Measurements from ENCODE around the gene GRB10. TPM values are rescaled to one million over a fixed set of nuclear protein-coding genes. Genes with fewer than 3 reads are reported as not detected.

GRB10 gene
- total RNA-seq, 4 donors from 2014 or later, result 40.4 to 88.6 (median 61.1) TPM

DNA sequence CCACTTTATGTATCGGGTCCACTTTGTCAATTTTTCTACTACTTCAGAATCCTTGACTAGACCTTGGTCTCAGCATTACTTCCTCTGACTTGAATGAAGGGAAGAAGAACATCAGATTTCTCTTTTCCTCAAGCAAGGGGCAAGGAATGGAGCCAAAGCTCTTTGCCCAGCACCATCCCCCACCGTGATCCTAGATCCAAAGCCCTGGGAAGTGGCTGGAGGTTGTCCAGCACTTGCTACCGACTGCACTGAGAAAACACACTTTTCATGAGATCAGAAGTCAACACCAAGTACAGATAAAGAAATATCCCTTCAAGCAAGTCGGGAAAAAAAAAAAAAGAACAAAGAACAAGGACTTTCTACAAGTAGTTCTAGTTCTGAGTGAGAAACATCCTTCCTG lies 115.4 kb downstream of the GRB10 start:
- peak overlapping the region; percentile 85 to 97 (median 92) for H3K27ac ChIP-seq
- no peaks in the 10 kb centered on the region for H3K9me3 ChIP-seq
- DNase-seq (no peak), ATAC-seq (peak; percentile 2 to 13)
- H3K4me1 ChIP-seq, result peaks cover 74 to 77% of the 10 kb centered on the region in 2 donors
- no peaks in the 10 kb centered on the region for H3K27me3 ChIP-seq
- intact Hi-C loops (cut with DNase I; ENCODE audit: low total_unique reads), result loop anchor here (1.0 kb wide), 1 partner anchor 11 kb away; no protein-coding TSS in a partner anchor
- peak overlapping the region in 1 of 4 donors; percentile 6 for H3K4me3 ChIP-seq
- in situ Hi-C loops (cut with MboI; ENCODE audit: low sequenced_read_pairs in 4 of 4), result loop anchor here in 1 of 4 donors (5.0 kb wide), 1 partner anchor 165 kb away; no protein-coding TSS in a partner anchor
- H3K36me3 ChIP-seq, result no peaks in the 10 kb centered on the region
- TF ChIP-seq POLR2A (IDR thresholded peaks at IDR 0.05), result no peak
- TF ChIP-seq, protein P1, sequence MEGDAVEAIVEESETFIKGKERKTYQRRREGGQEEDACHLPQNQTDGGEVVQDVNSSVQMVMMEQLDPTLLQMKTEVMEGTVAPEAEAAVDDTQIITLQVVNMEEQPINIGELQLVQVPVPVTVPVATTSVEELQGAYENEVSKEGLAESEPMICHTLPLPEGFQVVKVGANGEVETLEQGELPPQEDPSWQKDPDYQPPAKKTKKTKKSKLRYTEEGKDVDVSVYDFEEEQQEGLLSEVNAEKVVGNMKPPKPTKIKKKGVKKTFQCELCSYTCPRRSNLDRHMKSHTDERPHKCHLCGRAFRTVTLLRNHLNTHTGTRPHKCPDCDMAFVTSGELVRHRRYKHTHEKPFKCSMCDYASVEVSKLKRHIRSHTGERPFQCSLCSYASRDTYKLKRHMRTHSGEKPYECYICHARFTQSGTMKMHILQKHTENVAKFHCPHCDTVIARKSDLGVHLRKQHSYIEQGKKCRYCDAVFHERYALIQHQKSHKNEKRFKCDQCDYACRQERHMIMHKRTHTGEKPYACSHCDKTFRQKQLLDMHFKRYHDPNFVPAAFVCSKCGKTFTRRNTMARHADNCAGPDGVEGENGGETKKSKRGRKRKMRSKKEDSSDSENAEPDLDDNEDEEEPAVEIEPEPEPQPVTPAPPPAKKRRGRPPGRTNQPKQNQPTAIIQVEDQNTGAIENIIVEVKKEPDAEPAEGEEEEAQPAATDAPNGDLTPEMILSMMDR (IDR thresholded peaks at IDR 0.05 in 4 of 5, conservative IDR thresholded peaks at IDR 0.05 in 1 of 5), result no peak

DNA sequence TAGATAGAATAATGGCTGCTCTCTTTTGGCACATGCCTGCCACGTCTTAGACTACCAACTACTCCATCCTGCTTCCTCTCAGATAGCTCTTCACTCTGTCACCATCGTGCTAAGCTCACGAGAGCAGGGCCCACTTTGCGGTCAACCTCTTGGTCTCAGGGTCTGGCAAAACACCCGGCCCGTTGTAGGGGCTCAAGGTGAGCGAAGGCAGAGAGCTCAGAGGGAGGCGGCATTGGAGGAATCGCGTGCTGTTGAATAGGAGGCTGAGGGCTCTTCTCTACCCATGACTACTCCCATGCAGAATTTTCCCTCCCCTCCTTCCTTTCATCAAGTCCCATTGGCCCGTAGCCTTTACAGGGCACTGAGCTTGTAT lies 116.6 kb downstream of the GRB10 start:
- peaks cover 80 to 89% of the 10 kb centered on the region in 2 donors for H3K4me1 ChIP-seq
- intact Hi-C loops (cut with DNase I; ENCODE audit: low total_unique reads), result no loop called here
- no peak for TF ChIP-seq POLR2A (IDR thresholded peaks at IDR 0.05)
- TF ChIP-seq, protein P1 (IDR thresholded peaks at IDR 0.05 in 4 of 5, conservative IDR thresholded peaks at IDR 0.05 in 1 of 5), result no peak

GRCh38 chr7:50665403-50666123 lies 117.1 kb downstream of the GRB10 start:
- DNase-seq, result peak in 1 of 2 donors; percentile 62
- in situ Hi-C loops (cut with MboI; ENCODE audit: low sequenced_read_pairs in 4 of 4) (loop anchor here in 1 of 4 donors (5.0 kb wide), 1 partner anchor 163 kb away; no protein-coding TSS in a partner anchor), intact Hi-C loops (cut with DNase I; ENCODE audit: low total_unique reads) (no loop called here)

More for the DNA sequence above, 116.6 kb downstream of the GRB10 start:
- Histone ChIP-seq H3K27me3 (no peaks in the 10 kb centered on the region), H3K9me3 (no peaks in the 10 kb centered on the region), H3K36me3 (no peaks in the 10 kb centered on the region), H3K27ac (peak overlapping the region; percentile 85 to 97 (median 92)), H3K4me3 (no peak overlapping the region)
- in situ Hi-C loops (cut with MboI; ENCODE audit: low sequenced_read_pairs in 4 of 4), result loop anchor here in 1 of 4 donors (5.0 kb wide), 1 partner anchor 164 kb away; no protein-coding TSS in a partner anchor
- DNase-seq, result no peak
- no peak for ATAC-seq

DNA sequence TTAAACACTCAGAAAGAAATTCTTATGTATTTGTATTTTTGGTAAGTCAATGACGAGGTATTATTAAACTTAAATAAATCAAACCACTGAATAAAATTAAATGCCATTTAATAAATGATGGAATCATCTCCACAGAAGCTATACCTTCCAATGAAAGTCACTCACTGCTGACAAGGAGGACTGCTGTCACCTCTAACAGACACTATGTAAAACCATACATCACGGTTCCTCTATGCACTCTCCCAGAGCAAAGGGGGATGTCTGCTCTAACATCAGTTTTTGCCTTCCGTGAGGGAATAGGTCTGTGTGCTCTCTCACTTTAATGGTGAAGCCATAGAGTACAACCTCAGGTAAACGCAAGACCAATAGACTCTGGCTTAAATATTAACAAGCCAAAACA lies 117.8 kb downstream of the GRB10 start:
- Histone ChIP-seq H3K36me3 (no peaks in the 10 kb centered on the region), H3K27me3 (no peaks in the 10 kb centered on the region), H3K9me3 (no peaks in the 10 kb centered on the region), H3K27ac (peak overlapping the region; percentile 85 to 97 (median 92)), H3K4me3 (peak overlapping the region in 1 of 4 donors; percentile 30), H3K4me1 (peaks cover 80 to 93% of the 10 kb centered on the region in 2 donors)
- TF ChIP-seq, protein P1 (IDR thresholded peaks at IDR 0.05 in 4 of 5, conservative IDR thresholded peaks at IDR 0.05 in 1 of 5), result no peak
- no peak for TF ChIP-seq POLR2A (IDR thresholded peaks at IDR 0.05)
- in situ Hi-C loops (cut with MboI; ENCODE audit: low sequenced_read_pairs in 4 of 4) (loop anchor here in 1 of 4 donors (5.0 kb wide), 1 partner anchor 163 kb away; no protein-coding TSS in a partner anchor), intact Hi-C loops (cut with DNase I; ENCODE audit: low total_unique reads) (no loop called here)
- DNase-seq (no peak), ATAC-seq (no peak)

More at GRCh38 chr7:50665403-50666123, 117.1 kb downstream of the GRB10 start:
- no peaks in the 10 kb centered on the region for H3K36me3 ChIP-seq
- no peaks in the 10 kb centered on the region for H3K9me3 ChIP-seq
- H3K27me3 ChIP-seq, result no peaks in the 10 kb centered on the region
- TF ChIP-seq POLR2A (IDR thresholded peaks at IDR 0.05), result no peak
- TF ChIP-seq, protein P1 (IDR thresholded peaks at IDR 0.05 in 4 of 5, conservative IDR thresholded peaks at IDR 0.05 in 1 of 5), result no peak
- peak overlapping the region; percentile 85 to 97 (median 92) for H3K27ac ChIP-seq
- no peak overlapping the region for H3K4me3 ChIP-seq
- ATAC-seq, result no peak
- H3K4me1 ChIP-seq, result peaks cover 80 to 89% of the 10 kb centered on the region in 2 donors
